AG10803 (cell line): ENCODE results near the gene HCFC2.

ENCODE experiments used
- DNase-seq: peaks from one replicate; pipeline ENCODE4 v3.0.0; 2010; ENCODE audit warnings: low read depth
- H3K4me3 ChIP-seq: 2 replicates; pipeline ENCODE4 v1.5.1; 2011; ENCODE audit warnings: mild to moderate bottlenecking, low read length, control low read depth
- CTCF ChIP-seq: conservative IDR thresholded peaks from 2 replicates; pipeline ENCODE4 v1.5.1; 2011; ENCODE audit warnings: mild to moderate bottlenecking, low read length, control low read depth, inconsistent platforms

Gene HCFC2

GRCh38 chr12:104060791-104061190 is 3.5 kb upstream of the HCFC2 start:
- DNase-seq = no peak
- TF ChIP-seq CTCF = no peak
- H3K4me3 ChIP-seq = no peak overlapping the region

GRCh38 chr12:104063712-104064030 is 660 bp upstream of the HCFC2 start:
- H3K4me3 ChIP-seq = peak overlapping the region; percentile 96
- no peak for TF ChIP-seq CTCF
- DNase-seq = no peak

GRCh38 chr12:104064842-104065427 is 604 bp downstream of the HCFC2 start:
- DNase-seq = peak; percentile 14
- no peak for TF ChIP-seq CTCF
- H3K4me3 ChIP-seq = peak overlapping the region; percentile 96

GRCh38 chr12:104072099-104072498 is 7.8 kb downstream of the HCFC2 start:
- no peak for TF ChIP-seq CTCF
- no peak for DNase-seq
- H3K4me3 ChIP-seq = no peak overlapping the region

- DNase-seq = no peak
- no peak overlapping the region for H3K4me3 ChIP-seq
- no peak for TF ChIP-seq CTCF
Measured at GRCh38 chr12:104073699-104074098, 9.4 kb downstream of the HCFC2 start.

GRCh38 chr12:104079024-104079423 is 14.7 kb downstream of the HCFC2 start:
- H3K4me3 ChIP-seq = no peak overlapping the region
- TF ChIP-seq CTCF = no peak
- DNase-seq = no peak

GRCh38 chr12:104080764-104081163 is 16.4 kb downstream of the HCFC2 start:
- no peak overlapping the region for H3K4me3 ChIP-seq
- no peak for DNase-seq
- no peak for TF ChIP-seq CTCF
